GM21423 (cell line): ENCODE measurements around the gene SMYD2.
A peak's percentile ranks its signal among the peaks of the same experiment; 100 is the strongest.

ENCODE experiments used
- ATAC-seq: cut with Tn5 transposase; IDR thresholded peaks from one replicate; pipeline ENCODE4 v1.9.1; 2021; ENCODE audit warnings: mild to moderate bottlenecking, moderate library complexity; ENCODE audit not compliant: unreplicated experiment

SMYD2 gene

GRCh38 chr1:214281021-214281719 is at the start of gene SMYD2:
SMYD2 (plus strand) TSS chr1:214281159; CDS start chr1:214281255, 96 bp downstream.
- ATAC-seq = peak; percentile 68

GRCh38 chr1:214233856-214234634 is 46.9 kb upstream of the SMYD2 start:
- ATAC-seq = no peak

GRCh38 chr1:214234635-214235025 is 46.3 kb upstream of the SMYD2 start:
- no peak for ATAC-seq

- no peak for ATAC-seq
These were observed 44.5 kb upstream of the SMYD2 start for GRCh38 chr1:214236477-214236876.

GRCh38 chr1:214241060-214241459 is 39.9 kb upstream of the SMYD2 start:
- ATAC-seq = no peak

GRCh38 chr1:214244252-214244651 is 36.7 kb upstream of the SMYD2 start:
- no peak for ATAC-seq

- ATAC-seq = no peak
These were observed 36.1 kb upstream of the SMYD2 start for GRCh38 chr1:214244841-214245240.

GRCh38 chr1:214247501-214248041 is 33.4 kb upstream of the SMYD2 start:
- ATAC-seq = no peak

GRCh38 chr1:214248311-214249085 is 32.5 kb upstream of the SMYD2 start:
- ATAC-seq = no peak

- ATAC-seq = no peak
These were observed 31.3 kb upstream of the SMYD2 start for GRCh38 chr1:214249651-214250050.

- ATAC-seq = no peak
These were observed 29.6 kb upstream of the SMYD2 start for GRCh38 chr1:214251354-214251753.

- ATAC-seq = no peak
These were observed 25.4 kb upstream of the SMYD2 start for GRCh38 chr1:214255509-214255908.

- peak; percentile 43 for ATAC-seq
These were observed 21.5 kb upstream of the SMYD2 start for GRCh38 chr1:214259353-214259977.

- ATAC-seq = no peak
These were observed 20.3 kb upstream of the SMYD2 start for GRCh38 chr1:214260561-214261205.

GRCh38 chr1:214261206-214262123 is 19.5 kb upstream of the SMYD2 start:
- peak; percentile 93 for ATAC-seq

- no peak for ATAC-seq
These were observed 16.8 kb upstream of the SMYD2 start for GRCh38 chr1:214264196-214264595.

GRCh38 chr1:214264976-214265375 is 16.0 kb upstream of the SMYD2 start:
- ATAC-seq = no peak

- no peak for ATAC-seq
These were observed 10.8 kb upstream of the SMYD2 start for GRCh38 chr1:214270097-214270650.
